A673 (cell line): ENCODE data around the gene CSPG4. TPM values are rescaled to one million over a fixed set of nuclear protein-coding genes. Genes with fewer than 3 reads are reported as not detected.

ENCODE experiments used
- BruUV-seq: library from RNA; stranded (reverse); fragments of 400-500 nt; replicated peaks from 2 replicates; lab custom pipeline; 2021; lab: Mats Ljungman, UMichigan
- CTCF ChIA-PET: fragments of 300-600 bp; sonication (Branson Sonifier 250); formaldehyde crosslinking; loops from one replicate; lab custom pipeline; 2022; ENCODE audit warnings: antibody characterized with exemption; lab: Charles Lee
- POLR2A ChIA-PET: fragments of 300-600 bp; sonication (Branson Sonifier 250); formaldehyde crosslinking; loops from one replicate; lab custom pipeline; 2022; ENCODE audit warnings: antibody characterized with exemption; ENCODE audit not compliant: low non-redundant PET; lab: Charles Lee
- DNase-seq: peaks from one replicate; pipeline ENCODE4 v3.0.0-alpha.2; 2015; ENCODE audit warnings: low spot score
- H3K27ac ChIP-seq: fragments of 200-600 bp; sonication (generic); 2 replicates; pipeline ENCODE4 v1.5.1; 2016; ENCODE audit warnings: mixed run types, low read depth, mild to moderate bottlenecking, mixed read lengths, antibody characterized with exemption, low read length; ENCODE audit not compliant: poor library complexity, severe bottlenecking
- H3K27me3 ChIP-seq: fragments of 200-600 bp; sonication (generic); replicated peaks from 2 replicates; pipeline ENCODE4 v1.6.1; 2017; ENCODE audit warnings: mixed run types, low read depth, mild to moderate bottlenecking, mixed read lengths, antibody characterized with exemption, low read length; ENCODE audit not compliant: insufficient read depth, poor library complexity
- H3K36me3 ChIP-seq: fragments of 200-600 bp; sonication (generic); 2 replicates; pipeline ENCODE4 v1.6.1; 2016; ENCODE audit warnings: mixed run types, mild to moderate bottlenecking, mixed read lengths, antibody characterized with exemption, low read length; ENCODE audit not compliant: insufficient read depth, poor library complexity, severe bottlenecking
- H3K4me1 ChIP-seq: fragments of 200-600 bp; sonication (generic); 2 replicates; pipeline ENCODE4 v1.6.1; 2017; ENCODE audit warnings: mixed run types, mild to moderate bottlenecking, mixed read lengths, antibody characterized with exemption, low read length; ENCODE audit not compliant: insufficient read depth, poor library complexity, severe bottlenecking
- H3K4me3 ChIP-seq: fragments of 200-600 bp; sonication (generic); 2 replicates; pipeline ENCODE4 v1.5.1; 2016; ENCODE audit warnings: low read depth, mixed run types, mild to moderate bottlenecking, mixed read lengths, low read length; ENCODE audit not compliant: poor library complexity, severe bottlenecking
- H3K9me3 ChIP-seq: fragments of 200-600 bp; sonication (generic); 2 replicates; pipeline ENCODE4 v1.6.1; 2016; ENCODE audit warnings: mixed run types, low read depth, mild to moderate bottlenecking, mixed read lengths, antibody characterized with exemption, low read length; ENCODE audit not compliant: poor library complexity, severe bottlenecking
- CTCF ChIP-seq: fragments of 300-800, 200-600 bp; sonication (generic); conservative IDR thresholded peaks from 2 replicates; pipeline ENCODE4 v1.5.1; 2017; ENCODE audit warnings: low read depth, mild to moderate bottlenecking, antibody characterized with exemption, low read length, moderate library complexity, mixed read lengths
- EZH2 ChIP-seq: fragments of 200-600 bp; sonication (generic); IDR thresholded peaks from 2 replicates; pipeline ENCODE4 v1.6.1; 2017; ENCODE audit warnings: borderline replicate concordance, low read depth, mild to moderate bottlenecking, mixed read lengths, antibody characterized with exemption, low read length; ENCODE audit not compliant: poor library complexity, severe bottlenecking
- intact Hi-C: fragments of 100-400 bp; cut with micrococcal nuclease; formaldehyde crosslinking; loops from one replicate; pipeline ENCODE4 v1.10.0; 2022; ENCODE audit not compliant: unreplicated experiment
- total RNA-seq: library from RNA; stranded (reverse); gene quantifications from 2 replicates; pipeline ENCODE4 v1.2.3, GENCODE V29; 2021

Gene CSPG4
- total RNA-seq, 1 experiment from 2014 or later, result 0.11 TPM

- DNase-seq, result no peak
- Histone ChIP-seq H3K9me3 (no peaks in the 10 kb centered on the region), H3K4me3 (no peak overlapping the region), H3K27ac (no peak overlapping the region), H3K4me1 (no peaks in the 10 kb centered on the region), H3K27me3 (no peaks in the 10 kb centered on the region), H3K36me3 (no peaks in the 10 kb centered on the region)
- ChIA-PET CTCF (no interaction called here), POLR2A (no interaction called here)
- BruUV-seq, result no TSS peak
- intact Hi-C loops, result no loop called here
- TF ChIP-seq CTCF, result no peak
- TF ChIP-seq EZH2, result no peak
These were observed 55.8 kb downstream of the CSPG4 start for GRCh38 chr15:75656813-75657212.

- DNase-seq, result no peak
- Histone ChIP-seq H3K4me3 (no peak overlapping the region), H3K27me3 (no peaks in the 10 kb centered on the region), H3K4me1 (no peaks in the 10 kb centered on the region), H3K27ac (no peak overlapping the region), H3K9me3 (no peaks in the 10 kb centered on the region), H3K36me3 (no peaks in the 10 kb centered on the region)
- TF ChIP-seq EZH2, result no peak
- TF ChIP-seq CTCF, result no peak
- POLR2A ChIA-PET, result no interaction called here
- intact Hi-C loops, result no loop called here
- no TSS peak for BruUV-seq
- CTCF ChIA-PET, result no interaction called here
These were observed 56.3 kb downstream of the CSPG4 start for GRCh38 chr15:75656331-75656730.

- H3K36me3 ChIP-seq, result no peaks in the 10 kb centered on the region
- H3K4me1 ChIP-seq, result no peaks in the 10 kb centered on the region
- CTCF ChIA-PET, result no interaction called here
- no peaks in the 10 kb centered on the region for H3K9me3 ChIP-seq
- H3K27me3 ChIP-seq, result no peaks in the 10 kb centered on the region
- DNase-seq, result no peak
- POLR2A ChIA-PET, result no interaction called here
- TF ChIP-seq EZH2 (no peak), CTCF (no peak)
- H3K4me3 ChIP-seq, result no peak overlapping the region
- BruUV-seq, result no TSS peak
- no peak overlapping the region for H3K27ac ChIP-seq
- intact Hi-C loops, result no loop called here
These were observed 56.7 kb downstream of the CSPG4 start for GRCh38 chr15:75655931-75656330.
